AG04450 (cell line): ENCODE data around the gene PTPRZ1. TPM values are rescaled to one million over a fixed set of nuclear protein-coding genes. Genes with fewer than 3 reads are reported as not detected.

Experiments
- CTCF ChIA-PET: fragments of 300-600, 350-600 bp; formaldehyde crosslinking; extraction: SDS; loops from one replicate; lab custom pipeline; 2022; ENCODE audit warnings: antibody characterized with exemption, inconsistent platforms; lab: Charles Lee
- POLR2A ChIA-PET: fragments of 350-600 bp; formaldehyde crosslinking; extraction: SDS; loops from one replicate; lab custom pipeline; 2021; ENCODE audit warnings: antibody characterized with exemption, inconsistent platforms; lab: Yijun Ruan, JAX
- DNase-seq: peaks from one replicate; pipeline ENCODE4 v3.0.0-alpha.2; 2011; ENCODE audit warnings: low read depth, low spot score
- H3K27ac ChIP-seq: one replicate; pipeline ENCODE4 v1.5.1; 2012; ENCODE audit warnings: low read depth, low read length, control low read depth
- H3K27me3 ChIP-seq: one replicate; pipeline ENCODE4 v1.6.0; 2012; ENCODE audit warnings: low read length; ENCODE audit not compliant: control insufficient read depth, insufficient read depth
- H3K4me3 ChIP-seq: 2 replicates; pipeline ENCODE4 v1.5.1; 2011; ENCODE audit warnings: mild to moderate bottlenecking, low read depth, low read length, control low read depth
- H3K9me3 ChIP-seq: 2 replicates; pipeline ENCODE4 v1.5.1; 2012; ENCODE audit warnings: low read length; ENCODE audit not compliant: control insufficient read depth, insufficient read depth
- polyA plus RNA-seq: library from polyadenylated mRNA; depleted of rRNA; stranded (reverse); fragments of >200 nt; gene quantifications from 2 replicates; pipeline ENCODE4 v1.2.3, GENCODE V29; 2011
- TF ChIP-seq, protein P1 (sequence below): IDR thresholded peaks from 2 replicates; pipeline ENCODE4 v1.5.1; 2011; ENCODE audit warnings: low read depth, low read length, control low read depth, inconsistent platforms

The PTPRZ1 gene
- polyA plus RNA-seq, 1 experiment: not detected

DNA sequence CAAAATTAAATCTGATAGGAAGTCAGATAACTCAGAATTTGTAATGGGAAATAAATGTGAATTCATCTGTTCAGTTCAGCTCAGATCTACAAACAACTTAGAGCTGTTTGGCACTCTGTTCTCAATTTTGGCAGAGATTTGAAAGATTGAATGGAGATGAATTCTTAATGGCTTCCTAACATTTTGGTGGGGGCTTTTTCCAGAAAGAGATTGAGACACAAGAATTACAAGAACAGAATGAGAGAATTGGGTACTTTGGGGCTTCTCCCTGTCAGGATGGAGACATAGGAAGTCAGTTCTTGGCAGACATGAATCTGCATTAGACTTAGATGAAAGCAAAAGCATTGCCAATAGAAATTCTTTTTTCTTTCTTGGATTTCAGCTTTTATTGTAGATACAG lies 39.0 kb upstream of the PTPRZ1 start:
- TF ChIP-seq, protein P1, sequence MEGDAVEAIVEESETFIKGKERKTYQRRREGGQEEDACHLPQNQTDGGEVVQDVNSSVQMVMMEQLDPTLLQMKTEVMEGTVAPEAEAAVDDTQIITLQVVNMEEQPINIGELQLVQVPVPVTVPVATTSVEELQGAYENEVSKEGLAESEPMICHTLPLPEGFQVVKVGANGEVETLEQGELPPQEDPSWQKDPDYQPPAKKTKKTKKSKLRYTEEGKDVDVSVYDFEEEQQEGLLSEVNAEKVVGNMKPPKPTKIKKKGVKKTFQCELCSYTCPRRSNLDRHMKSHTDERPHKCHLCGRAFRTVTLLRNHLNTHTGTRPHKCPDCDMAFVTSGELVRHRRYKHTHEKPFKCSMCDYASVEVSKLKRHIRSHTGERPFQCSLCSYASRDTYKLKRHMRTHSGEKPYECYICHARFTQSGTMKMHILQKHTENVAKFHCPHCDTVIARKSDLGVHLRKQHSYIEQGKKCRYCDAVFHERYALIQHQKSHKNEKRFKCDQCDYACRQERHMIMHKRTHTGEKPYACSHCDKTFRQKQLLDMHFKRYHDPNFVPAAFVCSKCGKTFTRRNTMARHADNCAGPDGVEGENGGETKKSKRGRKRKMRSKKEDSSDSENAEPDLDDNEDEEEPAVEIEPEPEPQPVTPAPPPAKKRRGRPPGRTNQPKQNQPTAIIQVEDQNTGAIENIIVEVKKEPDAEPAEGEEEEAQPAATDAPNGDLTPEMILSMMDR: no peak
- no peaks in the 10 kb centered on the region for H3K27me3 ChIP-seq
- no peak overlapping the region for H3K4me3 ChIP-seq
- no peaks in the 10 kb centered on the region for H3K9me3 ChIP-seq
- CTCF ChIA-PET: no interaction called here
- no peak for DNase-seq
- no peak overlapping the region for H3K27ac ChIP-seq
- POLR2A ChIA-PET: no interaction called here

GRCh38 chr7:121837462-121837861 lies 35.5 kb upstream of the PTPRZ1 start:
- ChIA-PET POLR2A (no interaction called here), CTCF (no interaction called here)
- H3K27ac ChIP-seq: no peak overlapping the region
- TF ChIP-seq, protein P1: no peak
- H3K9me3 ChIP-seq: no peaks in the 10 kb centered on the region
- DNase-seq: no peak
- H3K27me3 ChIP-seq: no peaks in the 10 kb centered on the region
- H3K4me3 ChIP-seq: no peak overlapping the region

- ChIA-PET CTCF (no interaction called here), POLR2A (no interaction called here)
- no peaks in the 10 kb centered on the region; the same call in 1 of the 2 replicates for H3K9me3 ChIP-seq
- no peak for DNase-seq
- no peak overlapping the region for H3K4me3 ChIP-seq
- TF ChIP-seq, protein P1: no peak
- no peaks in the 10 kb centered on the region for H3K27me3 ChIP-seq
- H3K27ac ChIP-seq: no peak overlapping the region
Measured at GRCh38 chr7:121847041-121847440, 25.9 kb upstream of the PTPRZ1 start.

DNA sequence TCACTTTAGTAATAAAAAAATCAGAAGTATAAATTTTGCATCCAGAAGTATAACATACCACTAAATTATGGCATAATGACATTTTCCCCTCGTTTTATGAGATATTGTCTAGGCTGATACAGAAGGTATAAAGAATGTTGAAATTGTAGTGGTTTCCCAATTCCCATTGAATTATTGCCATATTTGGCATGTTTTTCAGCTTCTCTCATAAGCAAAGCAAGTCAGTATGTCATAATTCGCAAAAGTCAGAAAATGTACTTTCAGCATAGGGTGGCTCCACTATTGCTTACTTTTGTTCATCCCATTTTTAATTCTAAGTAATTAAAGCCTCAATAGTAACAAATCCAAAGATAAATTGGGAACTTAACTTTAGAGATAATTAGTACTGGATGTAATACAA lies 19.7 kb upstream of the PTPRZ1 start:
- ChIA-PET CTCF (no interaction called here), POLR2A (no interaction called here)
- Histone ChIP-seq H3K27ac (no peak overlapping the region), H3K4me3 (no peak overlapping the region), H3K27me3 (no peaks in the 10 kb centered on the region), H3K9me3 (no peaks in the 10 kb centered on the region)
- no peak for DNase-seq
- TF ChIP-seq, protein P1: no peak

- DNase-seq: no peak
- ChIA-PET CTCF (no interaction called here), POLR2A (no interaction called here)
- Histone ChIP-seq H3K27me3 (no peaks in the 10 kb centered on the region), H3K27ac (no peak overlapping the region), H3K9me3 (no peaks in the 10 kb centered on the region), H3K4me3 (no peak overlapping the region)
- TF ChIP-seq, protein P1: no peak
Measured at GRCh38 chr7:121860953-121861352, 12.0 kb upstream of the PTPRZ1 start.
